AG10803 (cell line): ENCODE data around the gene MZB1.
A peak's percentile ranks its signal among the peaks of the same experiment; 100 is the strongest.

Experiments used
- DNase-seq: peaks from one replicate; pipeline ENCODE4 v3.0.0; 2010; ENCODE audit warnings: low read depth
- H3K4me3 ChIP-seq: 2 replicates; pipeline ENCODE4 v1.5.1; 2011; ENCODE audit warnings: mild to moderate bottlenecking, low read length, control low read depth
- CTCF ChIP-seq: conservative IDR thresholded peaks from 2 replicates; pipeline ENCODE4 v1.5.1; 2011; ENCODE audit warnings: mild to moderate bottlenecking, low read length, control low read depth, inconsistent platforms

MZB1 gene

GRCh38 chr5:139403418-139403786 is 13.7 kb upstream of the MZB1 start:
- DNase-seq: no peak

GRCh38 chr5:139402561-139403158 is 12.9 kb upstream of the MZB1 start:
- no peak for DNase-seq
- peak; percentile 29; the same call in 1 of the 2 replicates for TF ChIP-seq CTCF
- no peak overlapping the region for H3K4me3 ChIP-seq

More at GRCh38 chr5:139403418-139403786, 13.7 kb upstream of the MZB1 start:
- H3K4me3 ChIP-seq: peak overlapping the region; percentile 79
- no peak for TF ChIP-seq CTCF

GRCh38 chr5:139401546-139401945 is 11.8 kb upstream of the MZB1 start:
- no peak for DNase-seq
- no peak overlapping the region for H3K4me3 ChIP-seq
- no peak for TF ChIP-seq CTCF

GRCh38 chr5:139399501-139400121 is 9.9 kb upstream of the MZB1 start:
- TF ChIP-seq CTCF: no peak
- DNase-seq: no peak
- H3K4me3 ChIP-seq: no peak overlapping the region

GRCh38 chr5:139397921-139398320 is 8.2 kb upstream of the MZB1 start:
- DNase-seq: no peak
- no peak overlapping the region for H3K4me3 ChIP-seq
- TF ChIP-seq CTCF: no peak

GRCh38 chr5:139396691-139397090 is 7.0 kb upstream of the MZB1 start:
- no peak overlapping the region for H3K4me3 ChIP-seq
- no peak for DNase-seq
- TF ChIP-seq CTCF: no peak
